K562 (cell line): ENCODE measurements around the gene SPAG9. TPM values are rescaled to one million over a fixed set of nuclear protein-coding genes. Genes with fewer than 3 reads are reported as not detected.

Experiments
- BMI1 ChIP-seq: fragments of 150-350 bp; IDR thresholded peaks from 2 replicates; pipeline ENCODE4 v1.6.1; 2014; ENCODE audit warnings: low read length
- CEBPG ChIP-seq, 3 experiments: fragments of 200-800 bp in 1 of 3; sonication (Bioruptor generic) in 1 of 3; sonication (generic) in 1 of 3; formaldehyde crosslinking in 1 of 3; IDR thresholded peaks in 2 of 3; conservative IDR thresholded peaks in 1 of 3; 2 replicates each; pipeline versions ENCODE4 v1.6.1 to v1.8.0; 2016 to 2022; ENCODE audit warnings: missing compliant biosample characterization in 2 of 3, missing genetic modification characterization in 2 of 3, mild to moderate bottlenecking in 1 of 3, missing genetic modification reagents in 1 of 3
- E2F6 ChIP-seq, 2 experiments: IDR thresholded peaks; 2 replicates each; pipeline ENCODE4 v1.6.1; 2011; ENCODE audit warnings: borderline replicate concordance in 1 of 2, control low read depth in 1 of 2, low read depth in 1 of 2, low read length in 1 of 2, mild to moderate bottlenecking in 1 of 2, mixed read lengths in 1 of 2, moderate library complexity in 1 of 2; ENCODE audit not compliant: insufficient read depth in 1 of 2, insufficient read length in 1 of 2, poor library complexity in 1 of 2, severe bottlenecking in 1 of 2; ENCODE audit errors: extremely low read depth in 1 of 2
- HCFC1 ChIP-seq: IDR thresholded peaks from 2 replicates; pipeline ENCODE4 v1.6.1; 2012; ENCODE audit warnings: low read depth, low read length, improper control_type of control experiment
- NCOA1 ChIP-seq: fragments of 450-650 bp; IDR thresholded peaks from 2 replicates; pipeline ENCODE4 v1.6.1; 2016; ENCODE audit warnings: low read depth
- RBBP5 ChIP-seq: fragments of 200-600 bp; sonication (generic); IDR thresholded peaks from 2 replicates; pipeline ENCODE4 v1.6.1; 2012; ENCODE audit warnings: borderline replicate concordance, mild to moderate bottlenecking, low read length, control low read depth, inconsistent platforms; ENCODE audit not compliant: insufficient read depth, poor library complexity, severe bottlenecking
- YBX1 ChIP-seq: fragments of 450-650 bp; IDR thresholded peaks from 2 replicates; pipeline ENCODE4 v1.7.1; 2016; ENCODE audit warnings: mild to moderate bottlenecking
- ZBTB49 ChIP-seq: sonication (generic); formaldehyde crosslinking; IDR thresholded peaks from 2 replicates; pipeline ENCODE4 v1.8.0; 2022; ENCODE audit warnings: missing genetic modification reagents, mild to moderate bottlenecking, borderline replicate concordance
- ZNF140 ChIP-seq: fragments of 250-450 bp; sonication (Bioruptor Pico); IDR thresholded peaks from 2 replicates; pipeline ENCODE4 v1.8.0; 2021; ENCODE audit warnings: moderate library complexity, mild to moderate bottlenecking, inconsistent platforms
- ZNF282 ChIP-seq: sonication (generic); formaldehyde crosslinking; IDR thresholded peaks from 2 replicates; pipeline ENCODE4 v1.8.1; 2023; ENCODE audit warnings: missing genetic modification reagents
- ZNF584 ChIP-seq: fragments of 200-800 bp; sonication (Bioruptor generic); IDR thresholded peaks from 2 replicates; pipeline ENCODE4 v1.6.1; 2016; ENCODE audit warnings: low read depth, mild to moderate bottlenecking, missing genetic modification characterization, missing compliant biosample characterization
- polyA plus RNA-seq, 8 experiments: library from polyadenylated mRNA; depleted of rRNA in 4 of 8; stranded (reverse) in 5 of 8; unstranded in 3 of 8; fragments of >200 nt; fragmentation: Nextera tagmentation in 2 of 8; fragmentation: Illumina TruSeq in 1 of 8; extraction: Ambion mirVana in 2 of 8; extraction: Trizol in 1 of 8; gene quantifications; 2 replicates each; pipeline versions ENCODE4 v1.2.1 to v1.2.3, GENCODE V29; 2011 to 2014; ENCODE audit warnings: inconsistent platforms in 1 of 8, missing spikeins in 1 of 8
- total RNA-seq, 7 experiments: library from RNA; depleted of rRNA in 6 of 7; stranded (reverse); fragments of >200 nt in 6 of 7; fragmentation: Illumina TruSeq in 2 of 7; extraction: Trizol in 2 of 7; gene quantifications; 2 replicates each; pipeline versions ENCODE4 v1.2.1 to v1.2.3, GENCODE V29; 2011 to 2021; ENCODE audit warnings: low replicate concordance in 1 of 7
- TF ChIP-seq, protein P1 (sequence below): fragments of 450-650 bp; conservative IDR thresholded peaks from 2 replicates; pipeline ENCODE4 v1.6.1; 2016; ENCODE audit warnings: missing genetic modification characterization, low read depth, mild to moderate bottlenecking, control low read depth, missing compliant biosample characterization
- TF ChIP-seq, protein P2 (sequence below): fragments of 450-650 bp; formaldehyde crosslinking; IDR thresholded peaks from 2 replicates; pipeline ENCODE4 v1.4.0; 2022; ENCODE audit warnings: mild to moderate bottlenecking, moderate library complexity
- TF ChIP-seq, protein P3 (sequence below): sonication (generic); formaldehyde crosslinking; IDR thresholded peaks from 2 replicates; pipeline ENCODE4 v1.5.0; 2020; ENCODE audit warnings: missing genetic modification reagents
- TF ChIP-seq, protein P4 (sequence below): fragments of 250-450 bp; sonication (Bioruptor Pico); IDR thresholded peaks from 2 replicates; pipeline ENCODE4 v1.4.0; 2020; ENCODE audit warnings: mild to moderate bottlenecking, moderate library complexity, borderline replicate concordance

SPAG9 gene
- total and polyA plus RNA-seq, 9 of the 15 experiments (the other 6 are each of a cell fraction or from before 2014, with no cell fraction given) = 12.2 to 99.2 (median 58.2) TPM

GRCh38 chr17:50944054-50944901 is 176.4 kb downstream of the SPAG9 start (continued):
- TF ChIP-seq E2F6 (IDR thresholded peaks at IDR 0.05; ENCODE audit: borderline replicate concordance in 1 of 2, extremely low read depth in 1 of 2, insufficient read depth in 1 of 2, insufficient read length in 1 of 2, low read depth in 1 of 2, low read length in 1 of 2, poor library complexity in 1 of 2, severe bottlenecking in 1 of 2) (peak; percentile 59 to 91), ZNF584 (CRISPR knock-in tag) (peak; percentile 68), BMI1 (no peak), NCOA1 (no peak), YBX1 (no peak), ZBTB49 (CRISPR knock-in tag) (no peak), HCFC1 (no peak; the same call in 1 of the 2 replicates), ZNF282 (no peak), RBBP5 (peak; percentile 63), ZNF140 (CRISPR knock-in tag) (no peak), CEBPG (CRISPR knock-in tag; IDR thresholded peaks at IDR 0.05) (no peak), CEBPG (tag; conservative IDR thresholded peaks at IDR 0.05 in 1 of 2, IDR thresholded peaks at IDR 0.05 in 1 of 2) (no peak)
- TF ChIP-seq, protein P1, sequence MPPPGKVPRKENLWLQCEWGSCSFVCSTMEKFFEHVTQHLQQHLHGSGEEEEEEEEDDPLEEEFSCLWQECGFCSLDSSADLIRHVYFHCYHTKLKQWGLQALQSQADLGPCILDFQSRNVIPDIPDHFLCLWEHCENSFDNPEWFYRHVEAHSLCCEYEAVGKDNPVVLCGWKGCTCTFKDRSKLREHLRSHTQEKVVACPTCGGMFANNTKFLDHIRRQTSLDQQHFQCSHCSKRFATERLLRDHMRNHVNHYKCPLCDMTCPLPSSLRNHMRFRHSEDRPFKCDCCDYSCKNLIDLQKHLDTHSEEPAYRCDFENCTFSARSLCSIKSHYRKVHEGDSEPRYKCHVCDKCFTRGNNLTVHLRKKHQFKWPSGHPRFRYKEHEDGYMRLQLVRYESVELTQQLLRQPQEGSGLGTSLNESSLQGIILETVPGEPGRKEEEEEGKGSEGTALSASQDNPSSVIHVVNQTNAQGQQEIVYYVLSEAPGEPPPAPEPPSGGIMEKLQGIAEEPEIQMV = no peak
- TF ChIP-seq, protein P2, sequence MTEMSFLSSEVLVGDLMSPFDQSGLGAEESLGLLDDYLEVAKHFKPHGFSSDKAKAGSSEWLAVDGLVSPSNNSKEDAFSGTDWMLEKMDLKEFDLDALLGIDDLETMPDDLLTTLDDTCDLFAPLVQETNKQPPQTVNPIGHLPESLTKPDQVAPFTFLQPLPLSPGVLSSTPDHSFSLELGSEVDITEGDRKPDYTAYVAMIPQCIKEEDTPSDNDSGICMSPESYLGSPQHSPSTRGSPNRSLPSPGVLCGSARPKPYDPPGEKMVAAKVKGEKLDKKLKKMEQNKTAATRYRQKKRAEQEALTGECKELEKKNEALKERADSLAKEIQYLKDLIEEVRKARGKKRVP (CRISPR knock-in tag) = no peak
- TF ChIP-seq, protein P3, sequence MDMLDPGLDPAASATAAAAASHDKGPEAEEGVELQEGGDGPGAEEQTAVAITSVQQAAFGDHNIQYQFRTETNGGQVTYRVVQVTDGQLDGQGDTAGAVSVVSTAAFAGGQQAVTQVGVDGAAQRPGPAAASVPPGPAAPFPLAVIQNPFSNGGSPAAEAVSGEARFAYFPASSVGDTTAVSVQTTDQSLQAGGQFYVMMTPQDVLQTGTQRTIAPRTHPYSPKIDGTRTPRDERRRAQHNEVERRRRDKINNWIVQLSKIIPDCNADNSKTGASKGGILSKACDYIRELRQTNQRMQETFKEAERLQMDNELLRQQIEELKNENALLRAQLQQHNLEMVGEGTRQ (CRISPR knock-in tag) = no peak
- TF ChIP-seq, protein P4, sequence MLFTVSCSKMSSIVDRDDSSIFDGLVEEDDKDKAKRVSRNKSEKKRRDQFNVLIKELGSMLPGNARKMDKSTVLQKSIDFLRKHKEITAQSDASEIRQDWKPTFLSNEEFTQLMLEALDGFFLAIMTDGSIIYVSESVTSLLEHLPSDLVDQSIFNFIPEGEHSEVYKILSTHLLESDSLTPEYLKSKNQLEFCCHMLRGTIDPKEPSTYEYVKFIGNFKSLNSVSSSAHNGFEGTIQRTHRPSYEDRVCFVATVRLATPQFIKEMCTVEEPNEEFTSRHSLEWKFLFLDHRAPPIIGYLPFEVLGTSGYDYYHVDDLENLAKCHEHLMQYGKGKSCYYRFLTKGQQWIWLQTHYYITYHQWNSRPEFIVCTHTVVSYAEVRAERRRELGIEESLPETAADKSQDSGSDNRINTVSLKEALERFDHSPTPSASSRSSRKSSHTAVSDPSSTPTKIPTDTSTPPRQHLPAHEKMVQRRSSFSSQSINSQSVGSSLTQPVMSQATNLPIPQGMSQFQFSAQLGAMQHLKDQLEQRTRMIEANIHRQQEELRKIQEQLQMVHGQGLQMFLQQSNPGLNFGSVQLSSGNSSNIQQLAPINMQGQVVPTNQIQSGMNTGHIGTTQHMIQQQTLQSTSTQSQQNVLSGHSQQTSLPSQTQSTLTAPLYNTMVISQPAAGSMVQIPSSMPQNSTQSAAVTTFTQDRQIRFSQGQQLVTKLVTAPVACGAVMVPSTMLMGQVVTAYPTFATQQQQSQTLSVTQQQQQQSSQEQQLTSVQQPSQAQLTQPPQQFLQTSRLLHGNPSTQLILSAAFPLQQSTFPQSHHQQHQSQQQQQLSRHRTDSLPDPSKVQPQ (CRISPR knock-in tag) = no peak
